MM.1S (cell line): ENCODE measurements around the gene PADI3.

Experiments used
- DNase-seq: peaks from one replicate; pipeline ENCODE4 v3.0.0-alpha.2; 2015
- H2AFZ ChIP-seq: fragments of 300-600 bp; sonication (generic); 2 replicates; pipeline ENCODE4 v1.6.0; 2016; ENCODE audit warnings: antibody characterized with exemption, low read length
- H3F3A ChIP-seq: fragments of 300-600 bp; sonication (generic); 2 replicates; pipeline ENCODE4 v1.6.1; 2016; ENCODE audit warnings: mild to moderate bottlenecking, antibody characterized with exemption, low read length, moderate library complexity, mixed read lengths; ENCODE audit not compliant: insufficient read depth
- H3K27ac ChIP-seq: fragments of 300-600 bp; sonication (generic); 2 replicates; pipeline ENCODE4 v1.5.1; 2016; ENCODE audit warnings: mild to moderate bottlenecking, low read length
- H3K27me3 ChIP-seq: fragments of 300-600 bp; sonication (generic); replicated peaks from 2 replicates; pipeline ENCODE4 v1.6.0; 2016; ENCODE audit warnings: low read length; ENCODE audit not compliant: insufficient read depth
- H3K36me3 ChIP-seq: fragments of 300-600 bp; sonication (generic); replicated peaks from 2 replicates; pipeline ENCODE4 v1.6.1; 2016; ENCODE audit warnings: mild to moderate bottlenecking, low read length, mixed read lengths; ENCODE audit not compliant: insufficient read depth
- H3K4me1 ChIP-seq: fragments of 300-600 bp; sonication (generic); 2 replicates; pipeline ENCODE4 v1.6.1; 2016; ENCODE audit warnings: low read length, mixed read lengths
- H3K4me2 ChIP-seq: fragments of 300-600 bp; sonication (generic); 2 replicates; pipeline ENCODE4 v1.6.0; 2016; ENCODE audit warnings: low read depth, low read length
- H3K4me3 ChIP-seq: fragments of 300-600 bp; sonication (generic); 2 replicates; pipeline ENCODE4 v1.5.1; 2016; ENCODE audit warnings: low read length, mixed read lengths
- H3K79me2 ChIP-seq: fragments of 300-600 bp; sonication (generic); 2 replicates; pipeline ENCODE4 v1.6.1; 2016; ENCODE audit warnings: mixed run types, low read length, mixed read lengths
- H3K9ac ChIP-seq: fragments of 300-600 bp; sonication (generic); 2 replicates; pipeline ENCODE4 v1.6.1; 2016; ENCODE audit warnings: low read length, mixed read lengths
- H3K9me2 ChIP-seq: fragments of 300-600 bp; sonication (generic); replicated peaks from 2 replicates; pipeline ENCODE4 v1.6.1; 2016; ENCODE audit warnings: mild to moderate bottlenecking, low read length, mixed read lengths; ENCODE audit not compliant: insufficient read depth
- H3K9me3 ChIP-seq: fragments of 300-600 bp; sonication (generic); replicated peaks from 2 replicates; pipeline ENCODE4 v1.6.1; 2016; ENCODE audit warnings: mild to moderate bottlenecking, low read length, mixed read lengths; ENCODE audit not compliant: insufficient read depth
- H4K20me1 ChIP-seq: fragments of 300-600 bp; sonication (generic); 2 replicates; pipeline ENCODE4 v1.6.1; 2016; ENCODE audit warnings: mild to moderate bottlenecking, low read length, moderate library complexity, mixed read lengths; ENCODE audit not compliant: insufficient read depth
- CTCF ChIP-seq: fragments of 300-600 bp; sonication (generic); IDR thresholded peaks from 2 replicates; pipeline ENCODE4 v1.5.1; 2016; ENCODE audit warnings: antibody characterized with exemption, low read length, mixed read lengths
- EZH2 ChIP-seq: fragments of 300-600 bp; sonication (generic); optimal IDR thresholded peaks from 2 replicates; pipeline ENCODE3; 2017; ENCODE audit warnings: low read depth, mild to moderate bottlenecking, antibody characterized with exemption, low read length, mixed read lengths
- EZH2phosphoT487 ChIP-seq: fragments of 300-600 bp; sonication (generic); IDR thresholded peaks from 2 replicates; pipeline ENCODE4 v1.6.1; 2018; ENCODE audit warnings: antibody characterized with exemption, low read length

PADI3 gene

DNA sequence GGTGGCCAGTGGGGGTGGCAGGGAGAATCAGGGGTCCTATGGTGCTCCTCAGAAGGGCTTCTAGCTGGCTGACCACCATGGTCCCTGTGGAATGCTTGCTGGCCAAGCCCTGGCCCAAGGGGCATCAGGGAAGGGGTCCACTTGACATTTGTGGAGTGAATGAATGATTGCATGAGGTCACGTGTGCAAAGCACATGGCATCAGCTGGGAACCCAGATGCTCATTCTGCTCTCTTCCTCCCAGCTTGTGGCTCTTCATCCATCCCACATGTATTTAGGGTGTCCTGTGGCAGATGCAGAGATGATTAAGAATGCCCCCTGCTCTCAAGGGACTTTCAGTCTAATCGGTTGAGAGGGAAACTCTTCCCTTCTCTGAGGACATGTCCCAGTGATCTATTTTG is 32.0 kb downstream of the PADI3 start:
- Histone ChIP-seq H3K9me2 (no peaks in the 10 kb centered on the region), H3K4me1 (no peaks in the 10 kb centered on the region)
- TF ChIP-seq EZH2 = no peak
- no peak for TF ChIP-seq CTCF
- no peak for TF ChIP-seq EZH2phosphoT487

GRCh38 chr1:17281775-17282181 is 32.9 kb downstream of the PADI3 start:
- Histone ChIP-seq H3K4me1 (no peaks in the 10 kb centered on the region), H3K9me2 (no peaks in the 10 kb centered on the region), H3K9me3 (no peaks in the 10 kb centered on the region), H3K9ac (no peak overlapping the region), H3K4me3 (no peak overlapping the region), H3K27ac (no peak overlapping the region), H3K4me2 (no peak overlapping the region), H3K27me3 (peaks cover 99% of the 10 kb centered on the region), H3K36me3 (no peaks in the 10 kb centered on the region), H2AFZ (no peak overlapping the region), H3K79me2 (no peaks in the 10 kb centered on the region), H3F3A (no peaks in the 10 kb centered on the region), H4K20me1 (no peaks in the 10 kb centered on the region)
- TF ChIP-seq CTCF (no peak), EZH2phosphoT487 (no peak), EZH2 (no peak)
- peak; percentile 10 for DNase-seq

More for the DNA sequence above, 32.0 kb downstream of the PADI3 start:
- no peak overlapping the region for H3K4me2 ChIP-seq
- H4K20me1 ChIP-seq = no peaks in the 10 kb centered on the region
- no peak for DNase-seq
- H3K79me2 ChIP-seq = no peaks in the 10 kb centered on the region
- no peak overlapping the region for H2AFZ ChIP-seq
- H3K36me3 ChIP-seq = no peaks in the 10 kb centered on the region
- H3K27ac ChIP-seq = no peak overlapping the region
- no peak overlapping the region for H3K4me3 ChIP-seq
- H3K9me3 ChIP-seq = no peaks in the 10 kb centered on the region
- H3F3A ChIP-seq = no peaks in the 10 kb centered on the region
- peaks cover 98% of the 10 kb centered on the region for H3K27me3 ChIP-seq
- no peak overlapping the region for H3K9ac ChIP-seq

DNA sequence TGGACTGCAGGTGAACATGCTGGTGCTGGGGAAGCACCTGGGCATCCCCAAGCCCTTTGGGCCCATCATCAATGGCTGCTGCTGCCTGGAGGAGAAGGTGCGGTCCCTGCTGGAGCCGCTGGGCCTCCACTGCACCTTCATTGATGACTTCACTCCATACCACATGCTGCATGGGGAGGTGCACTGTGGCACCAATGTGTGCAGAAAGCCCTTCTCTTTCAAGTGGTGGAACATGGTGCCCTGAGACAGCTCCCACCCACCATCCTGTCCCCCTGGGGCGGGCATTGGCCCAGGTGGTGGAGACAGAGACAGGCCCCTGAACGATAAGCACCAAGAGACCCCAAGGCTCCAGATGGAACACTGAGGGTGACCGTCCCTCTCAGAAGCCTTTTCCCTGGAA is 33.9 kb downstream of the PADI3 start:
- no peak for TF ChIP-seq EZH2phosphoT487
- TF ChIP-seq CTCF = no peak
- no peak for TF ChIP-seq EZH2
- Histone ChIP-seq H3K36me3 (no peaks in the 10 kb centered on the region), H3K9ac (no peak overlapping the region), H3K79me2 (no peaks in the 10 kb centered on the region), H3K4me2 (no peak overlapping the region), H3K4me3 (no peak overlapping the region), H3K9me2 (no peaks in the 10 kb centered on the region), H3K4me1 (no peaks in the 10 kb centered on the region), H4K20me1 (no peaks in the 10 kb centered on the region), H3F3A (no peaks in the 10 kb centered on the region), H3K27me3 (peaks cover 99% of the 10 kb centered on the region), H2AFZ (no peak overlapping the region), H3K27ac (no peak overlapping the region), H3K9me3 (no peaks in the 10 kb centered on the region)
- no peak for DNase-seq
